H9 (cell line): Measurements from ENCODE around the gene MEP1A. TPM values are rescaled to one million over a fixed set of nuclear protein-coding genes. Genes with fewer than 3 reads are reported as not detected.

Experiments
- DNase-seq: peaks from one replicate; pipeline ENCODE4 v3.0.0-alpha.2; 2017
- H2AFZ ChIP-seq: one replicate; pipeline ENCODE4 v1.6.1; 2013; ENCODE audit warnings: mild to moderate bottlenecking, low read length, control low read depth, moderate library complexity
- H2AK5ac ChIP-seq: 2 replicates; pipeline ENCODE4 v1.6.1; 2013; ENCODE audit warnings: low read length, control low read depth, mixed read lengths; ENCODE audit not compliant: insufficient read length
- H2BK120ac ChIP-seq: one replicate; pipeline ENCODE4 v1.6.1; 2013; ENCODE audit warnings: low read depth, mild to moderate bottlenecking, low read length, control low read depth, inconsistent platforms; ENCODE audit not compliant: poor library complexity, severe bottlenecking
- H2BK12ac ChIP-seq: 2 replicates; pipeline ENCODE4 v1.6.1; 2013; ENCODE audit warnings: low read length, control low read depth, mixed read lengths, low read depth; ENCODE audit not compliant: insufficient read length
- H2BK15ac ChIP-seq: 2 replicates; pipeline ENCODE4 v1.6.1; 2013; ENCODE audit warnings: low read depth, low read length, control low read depth
- H2BK20ac ChIP-seq: one replicate; pipeline ENCODE4 v1.6.1; 2013; ENCODE audit warnings: low read depth, mild to moderate bottlenecking, low read length, control low read depth, inconsistent platforms; ENCODE audit not compliant: poor library complexity, severe bottlenecking
- H2BK5ac ChIP-seq: 2 replicates; pipeline ENCODE4 v1.6.1; 2013; ENCODE audit warnings: low read length, control low read depth, mixed read lengths; ENCODE audit not compliant: insufficient read length
- H3K14ac ChIP-seq: 2 replicates; pipeline ENCODE4 v1.6.1; 2013; ENCODE audit warnings: low read length, control low read depth; ENCODE audit not compliant: insufficient read depth
- H3K18ac ChIP-seq: 2 replicates; pipeline ENCODE4 v1.6.1; 2013; ENCODE audit warnings: low read depth, mild to moderate bottlenecking, mixed read lengths, low read length, control low read depth; ENCODE audit not compliant: insufficient read length
- H3K23ac ChIP-seq: 2 replicates; pipeline ENCODE4 v1.6.1; 2013; ENCODE audit warnings: low read length, control low read depth, mixed read lengths, low read depth; ENCODE audit not compliant: insufficient read length
- H3K23me2 ChIP-seq: 2 replicates; pipeline ENCODE4 v1.6.1; 2013; ENCODE audit warnings: low read depth, mild to moderate bottlenecking, mixed read lengths, low read length, control low read depth; ENCODE audit not compliant: insufficient read length, poor library complexity, severe bottlenecking
- H3K27ac ChIP-seq: 2 replicates; pipeline ENCODE4 v1.5.1; 2013; ENCODE audit warnings: low read length, control low read depth, mixed read lengths, low read depth; ENCODE audit not compliant: insufficient read length
- H3K27me3 ChIP-seq: 2 replicates; pipeline ENCODE4 v1.6.1; 2013; ENCODE audit warnings: low read length, control low read depth, inconsistent platforms; ENCODE audit not compliant: insufficient read depth
- H3K4ac ChIP-seq: 2 replicates; pipeline ENCODE4 v1.6.1; 2013; ENCODE audit warnings: low read depth, mild to moderate bottlenecking, control low read depth, inconsistent platforms, low read length, moderate library complexity
- H3K4me1 ChIP-seq: 2 replicates; pipeline ENCODE4 v1.6.1; 2013; ENCODE audit warnings: low read length, control low read depth, inconsistent platforms; ENCODE audit not compliant: insufficient read depth
- H3K4me2 ChIP-seq: 2 replicates; pipeline ENCODE4 v1.6.1; 2013; ENCODE audit warnings: low read length, control low read depth, mixed read lengths; ENCODE audit not compliant: insufficient read length, insufficient read depth
- H3K56ac ChIP-seq: 2 replicates; pipeline ENCODE4 v1.6.1; 2013; ENCODE audit warnings: low read depth, mild to moderate bottlenecking, mixed read lengths, low read length, control low read depth; ENCODE audit not compliant: insufficient read length
- H3K79me1 ChIP-seq: 2 replicates; pipeline ENCODE4 v1.6.1; 2013; ENCODE audit warnings: low read depth, mild to moderate bottlenecking, moderate library complexity, low read length, control low read depth, inconsistent platforms; ENCODE audit not compliant: insufficient read depth, poor library complexity, severe bottlenecking
- H3K79me2 ChIP-seq: 2 replicates; pipeline ENCODE4 v1.6.1; 2013; ENCODE audit warnings: low read length, control low read depth, inconsistent platforms; ENCODE audit not compliant: insufficient read depth
- H3K9ac ChIP-seq: 2 replicates; pipeline ENCODE4 v1.6.1; 2013; ENCODE audit warnings: low read length, control low read depth, mixed read lengths; ENCODE audit not compliant: insufficient read length; ENCODE audit errors: extremely low read depth
- H3K9me3 ChIP-seq: one replicate; pipeline ENCODE4 v1.6.1; 2013; ENCODE audit warnings: low read depth, low read length, inconsistent platforms; ENCODE audit not compliant: control insufficient read depth
- H3T11ph ChIP-seq: one replicate; pipeline ENCODE4 v1.6.1; 2013; ENCODE audit warnings: mild to moderate bottlenecking, low read length, control low read depth, inconsistent platforms
- H4K20me1 ChIP-seq: one replicate; pipeline ENCODE4 v1.6.1; 2013; ENCODE audit not compliant: control insufficient read depth, insufficient read length, insufficient read depth
- H4K5ac ChIP-seq: 2 replicates; pipeline ENCODE4 v1.6.1; 2013; ENCODE audit warnings: low read depth, mild to moderate bottlenecking, mixed read lengths, low read length, control low read depth; ENCODE audit not compliant: insufficient read length
- H4K8ac ChIP-seq: replicated peaks from 2 replicates; pipeline ENCODE4 v1.6.1; 2013; ENCODE audit warnings: low read length, control low read depth, mixed read lengths, low read depth; ENCODE audit not compliant: insufficient read length
- H4K91ac ChIP-seq: 2 replicates; pipeline ENCODE4 v1.6.1; 2013; ENCODE audit warnings: low read depth, mild to moderate bottlenecking, moderate library complexity, mixed read lengths, low read length, control low read depth; ENCODE audit not compliant: insufficient read length
- H3K27ac Mint-ChIP-seq, 3 experiments: 2 replicates in 2 of 3; 3 replicates in 1 of 3; pipeline ENCODE4 v1.8.0; 2020 to 2021; ENCODE audit warnings: mixed read lengths in 3 of 3, mild to moderate bottlenecking in 1 of 3, moderate library complexity in 1 of 3
- H3K27me3 Mint-ChIP-seq: 2 replicates; pipeline ENCODE4 v1.8.0; 2021; ENCODE audit warnings: low read depth, mild to moderate bottlenecking, moderate library complexity, mixed read lengths
- H3K36me3 Mint-ChIP-seq, 3 experiments: 2 replicates in 2 of 3; 3 replicates in 1 of 3; pipeline ENCODE4 v1.8.0; 2020 to 2021; ENCODE audit warnings: low read depth in 3 of 3, mixed read lengths in 3 of 3; ENCODE audit not compliant: insufficient read depth in 1 of 3
- H3K4me1 Mint-ChIP-seq, 2 experiments: 2 replicates each; pipeline ENCODE4 v1.8.0; 2020; ENCODE audit warnings: mixed read lengths in 2 of 2
- H3K4me3 Mint-ChIP-seq, 2 experiments: 2 replicates in 1 of 2; 3 replicates in 1 of 2; pipeline ENCODE4 v1.8.0; 2020 to 2021; ENCODE audit warnings: mild to moderate bottlenecking in 2 of 2, mixed read lengths in 2 of 2, moderate library complexity in 1 of 2
- H3K9me3 Mint-ChIP-seq, 2 experiments: 2 replicates in 1 of 2; 3 replicates in 1 of 2; pipeline ENCODE4 v1.8.0; 2020; ENCODE audit warnings: mild to moderate bottlenecking in 2 of 2, mixed read lengths in 2 of 2, moderate library complexity in 1 of 2
- CTCF ChIP-seq: fragments of 200-600 bp; sonication (generic); conservative IDR thresholded peaks from 3 replicates; pipeline ENCODE4 v1.8.0; 2021; ENCODE audit warnings: antibody characterized with exemption, mild to moderate bottlenecking
- WGBS: extraction: QIAGEN DNeasy Blood & Tissue Kit; methylation state at CpG from one replicate; pipeline ENCODE4 v1.1.7; 2013; ENCODE audit warnings: missing lambda C conversion rate, low lambda C conversion rate, mixed read lengths; ENCODE audit not compliant: insufficient read length; ENCODE audit errors: extremely low coverage; 5-methylcytosine and 5-hydroxymethylcytosine counted together
- total RNA-seq: library from RNA; stranded (reverse); gene quantifications from 2 replicates; pipeline ENCODE4 v1.2.1, GENCODE V29; 2021

MEP1A gene
- total RNA-seq, 1 experiment from 2014 or later, result not detected

- H3K56ac ChIP-seq, result no peak overlapping the region
- H3T11ph ChIP-seq, result no peak overlapping the region
- no peak overlapping the region for H3K27ac ChIP-seq
- WGBS, result no CpG with 5 or more reads among the region's 2 CpGs
- no peak overlapping the region for H2BK20ac ChIP-seq
- no peaks in the 10 kb centered on the region; a peak in 2 of 4 replicates for H3K4me1 Mint-ChIP-seq
- no peak overlapping the region for H4K5ac ChIP-seq
- no peaks in the 10 kb centered on the region for H4K20me1 ChIP-seq
- H2BK5ac ChIP-seq, result no peak overlapping the region
- H3K18ac ChIP-seq, result no peak overlapping the region
- H3K4me1 ChIP-seq, result no peaks in the 10 kb centered on the region
- no peaks in the 10 kb centered on the region for H3K27me3 ChIP-seq
- H4K91ac ChIP-seq, result no peak overlapping the region
- H3K4ac ChIP-seq, result no peak overlapping the region
- H2AFZ ChIP-seq, result no peak overlapping the region
- no peaks in the 10 kb centered on the region for H3K79me1 ChIP-seq
- H2BK12ac ChIP-seq, result no peak overlapping the region
- H3K4me3 Mint-ChIP-seq, result no peak overlapping the region
- DNase-seq, result no peak
- no peak overlapping the region for H3K23ac ChIP-seq
- H3K4me2 ChIP-seq, result no peak overlapping the region
- H2AK5ac ChIP-seq, result no peak overlapping the region
- H3K9me3 ChIP-seq, result no peaks in the 10 kb centered on the region
- no peaks in the 10 kb centered on the region for H3K23me2 ChIP-seq
- no peak for TF ChIP-seq CTCF
- no peaks in the 10 kb centered on the region for H3K79me2 ChIP-seq
- no peak overlapping the region for H3K27ac Mint-ChIP-seq
- no peak overlapping the region for H3K14ac ChIP-seq
- no peaks in the 10 kb centered on the region for H3K9me3 Mint-ChIP-seq
- H3K36me3 Mint-ChIP-seq, result 0 out of 7 replicates have a peak, but pooled peaks cover 0 to 2% (median 0%) of the 10 kb centered on the region in 3 experiments
- peaks cover 5% of the 10 kb centered on the region for H3K27me3 Mint-ChIP-seq
- no peak overlapping the region for H2BK15ac ChIP-seq
- H3K9ac ChIP-seq, result no peak overlapping the region
- H2BK120ac ChIP-seq, result no peak overlapping the region
- no peak overlapping the region for H4K8ac ChIP-seq
Observed at GRCh38 chr6:46772762-46773161, 20.4 kb upstream of the MEP1A start.
